WI38 (cell line): ENCODE data around the gene COL11A1.

ENCODE experiments used
- H3K4me3 ChIP-seq: 2 replicates; pipeline ENCODE4 v1.5.1; 2011; ENCODE audit warnings: low read depth, mild to moderate bottlenecking, control low read depth, low read length
- CTCF ChIP-seq: IDR thresholded peaks from 2 replicates; pipeline ENCODE4 v1.5.1; 2012; ENCODE audit warnings: low read depth, mild to moderate bottlenecking, control low read depth, low read length

The COL11A1 gene

GRCh38 chr1:103024051-103024450 is 84.3 kb downstream of the COL11A1 start:
- no peak for TF ChIP-seq CTCF

GRCh38 chr1:103002005-103002404 is 106.3 kb downstream of the COL11A1 start:
- TF ChIP-seq CTCF, result no peak
- H3K4me3 ChIP-seq, result no peak overlapping the region

More at GRCh38 chr1:103024051-103024450, 84.3 kb downstream of the COL11A1 start:
- H3K4me3 ChIP-seq, result no peak overlapping the region

GRCh38 chr1:102978874-102979273 is 129.4 kb downstream of the COL11A1 start:
- TF ChIP-seq CTCF, result no peak
- H3K4me3 ChIP-seq, result no peak overlapping the region

GRCh38 chr1:102977292-102977691 is 131.0 kb downstream of the COL11A1 start:
- no peak for TF ChIP-seq CTCF
- no peak overlapping the region for H3K4me3 ChIP-seq

- no peak for TF ChIP-seq CTCF
- no peak overlapping the region for H3K4me3 ChIP-seq
Measured at GRCh38 chr1:102970496-102971078, 137.7 kb downstream of the COL11A1 start.

GRCh38 chr1:102967786-102968185 is 140.5 kb downstream of the COL11A1 start:
- H3K4me3 ChIP-seq, result no peak overlapping the region
- TF ChIP-seq CTCF, result no peak

GRCh38 chr1:102961549-102961948 is 146.8 kb downstream of the COL11A1 start:
- H3K4me3 ChIP-seq, result no peak overlapping the region

More at GRCh38 chr1:102961549-102961948, 146.8 kb downstream of the COL11A1 start:
- no peak for TF ChIP-seq CTCF
